Lower leg skin (tissue), 3 donors: ENCODE results near the gene PLSCR2.

Experiments
- POLR2A ChIP-seq, 2 donors: fragments of 450-650 bp; IDR thresholded peaks; one replicate each; pipeline ENCODE4 v1.6.1; 2016 to 2017; ENCODE audit warnings: antibody characterized with exemption in 2 of 2, mild to moderate bottlenecking in 1 of 2, moderate library complexity in 1 of 2
- TF ChIP-seq, protein P1 (sequence below), 3 donors: fragments of 450-650 bp; IDR thresholded peaks; one replicate each; pipeline ENCODE4 v1.5.1; 2016; ENCODE audit warnings: antibody characterized with exemption in 3 of 3, mild to moderate bottlenecking in 3 of 3, moderate library complexity in 2 of 3

DNA sequence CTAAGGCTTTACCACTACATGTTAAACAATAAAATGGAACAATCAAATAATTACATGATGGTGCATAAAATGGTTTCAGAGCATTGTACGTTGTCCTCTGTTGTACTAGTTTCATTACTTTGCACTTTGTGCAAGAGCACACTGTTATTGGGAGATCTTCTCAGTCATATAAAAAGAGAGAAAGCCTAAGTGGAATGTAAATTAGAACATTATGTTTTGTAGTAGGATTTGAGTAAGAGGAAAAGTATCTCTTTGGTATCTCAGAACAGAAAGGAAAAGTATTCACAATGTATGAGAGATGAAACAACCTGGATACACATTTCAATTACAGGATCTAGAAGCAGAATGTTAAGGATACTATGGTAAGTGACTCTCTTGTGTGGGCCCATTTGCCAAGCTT is 26.9 kb upstream of the PLSCR2 start:
- TF ChIP-seq, protein P1, sequence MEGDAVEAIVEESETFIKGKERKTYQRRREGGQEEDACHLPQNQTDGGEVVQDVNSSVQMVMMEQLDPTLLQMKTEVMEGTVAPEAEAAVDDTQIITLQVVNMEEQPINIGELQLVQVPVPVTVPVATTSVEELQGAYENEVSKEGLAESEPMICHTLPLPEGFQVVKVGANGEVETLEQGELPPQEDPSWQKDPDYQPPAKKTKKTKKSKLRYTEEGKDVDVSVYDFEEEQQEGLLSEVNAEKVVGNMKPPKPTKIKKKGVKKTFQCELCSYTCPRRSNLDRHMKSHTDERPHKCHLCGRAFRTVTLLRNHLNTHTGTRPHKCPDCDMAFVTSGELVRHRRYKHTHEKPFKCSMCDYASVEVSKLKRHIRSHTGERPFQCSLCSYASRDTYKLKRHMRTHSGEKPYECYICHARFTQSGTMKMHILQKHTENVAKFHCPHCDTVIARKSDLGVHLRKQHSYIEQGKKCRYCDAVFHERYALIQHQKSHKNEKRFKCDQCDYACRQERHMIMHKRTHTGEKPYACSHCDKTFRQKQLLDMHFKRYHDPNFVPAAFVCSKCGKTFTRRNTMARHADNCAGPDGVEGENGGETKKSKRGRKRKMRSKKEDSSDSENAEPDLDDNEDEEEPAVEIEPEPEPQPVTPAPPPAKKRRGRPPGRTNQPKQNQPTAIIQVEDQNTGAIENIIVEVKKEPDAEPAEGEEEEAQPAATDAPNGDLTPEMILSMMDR (IDR thresholded peaks at IDR 0.05): no peak
- TF ChIP-seq POLR2A (IDR thresholded peaks at IDR 0.05): no peak
